ENCODE data around the gene ADAM19.

- no peak for TF ChIP-seq CTCF (IDR thresholded peaks at IDR 0.05)
- no peak for TF ChIP-seq POLR2A (IDR thresholded peaks at IDR 0.05)
Measured at GRCh38 chr5:157502143-157502647, 73.4 kb downstream of the ADAM19 start.

Measured in body of pancreas (tissue), 4 donors.